Stimulated activated CD4-positive, alpha-beta T cell treated with anti-CD3 and anti-CD28 coated beads, TNF-alpha, amount 100 ng/mL, for 24 hours (primary cell): ENCODE data around the gene GRM2.

Experiments
- DNase-seq, 3 experiments: peaks; one replicate each; pipeline ENCODE4 v3.0.0-alpha.2; 2020; ENCODE audit warnings: low read depth in 3 of 3

Gene GRM2

DNA sequence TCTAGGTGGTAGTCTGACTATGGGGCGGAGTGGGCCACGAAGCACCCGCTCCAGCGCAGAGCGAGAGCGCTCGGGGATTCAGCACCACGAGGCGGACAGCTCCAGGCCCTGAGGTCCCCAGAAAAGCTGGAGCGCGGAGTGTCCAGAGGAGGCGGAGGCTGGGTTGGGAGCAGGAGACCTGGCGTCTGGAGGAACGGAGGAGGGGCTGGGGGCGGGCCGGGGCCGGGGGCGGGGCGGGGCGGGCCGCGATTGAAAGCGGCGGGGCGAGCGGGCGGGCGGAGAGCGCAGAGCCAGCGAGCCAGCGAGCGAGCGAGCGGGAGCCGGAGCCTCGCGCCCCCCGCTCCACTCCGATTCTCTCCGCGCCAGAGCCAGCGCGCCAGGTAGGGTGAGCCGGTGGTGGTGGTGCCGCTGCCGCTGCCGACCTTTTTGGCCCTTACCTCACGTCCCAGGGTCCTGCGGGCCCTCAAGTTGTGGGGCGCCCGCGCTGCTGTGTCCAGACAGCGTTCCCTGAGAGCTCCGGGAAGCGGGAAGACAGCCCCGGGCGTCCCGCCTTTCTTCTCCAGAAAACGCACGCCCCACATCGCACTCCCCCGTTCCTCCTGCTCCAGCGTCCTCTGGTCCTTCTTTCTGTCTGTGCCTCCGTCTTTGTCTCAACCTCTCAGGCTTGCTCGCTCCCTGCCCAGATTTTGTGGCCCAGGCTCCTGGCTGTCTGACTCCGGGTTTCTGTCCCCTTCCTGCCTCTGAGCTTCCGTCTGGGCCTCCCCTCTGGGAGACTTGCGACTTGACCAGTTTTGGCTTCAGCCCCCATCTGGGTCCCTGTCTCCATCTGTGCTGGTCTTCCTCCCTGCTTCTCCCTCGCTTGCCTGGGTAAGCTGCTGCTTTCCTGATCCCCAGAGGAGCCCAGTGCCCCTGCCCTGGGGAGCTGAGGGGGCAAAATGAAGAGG, at the start of gene GRM2:
Gene GRM2, plus strand, starts transcription at position 281 of the 944 bp plus-strand sequence. CDS start 1,916 bp downstream, outside the sequence.
- peak in 1 of 3 experiments; percentile 30 for DNase-seq

DNA sequence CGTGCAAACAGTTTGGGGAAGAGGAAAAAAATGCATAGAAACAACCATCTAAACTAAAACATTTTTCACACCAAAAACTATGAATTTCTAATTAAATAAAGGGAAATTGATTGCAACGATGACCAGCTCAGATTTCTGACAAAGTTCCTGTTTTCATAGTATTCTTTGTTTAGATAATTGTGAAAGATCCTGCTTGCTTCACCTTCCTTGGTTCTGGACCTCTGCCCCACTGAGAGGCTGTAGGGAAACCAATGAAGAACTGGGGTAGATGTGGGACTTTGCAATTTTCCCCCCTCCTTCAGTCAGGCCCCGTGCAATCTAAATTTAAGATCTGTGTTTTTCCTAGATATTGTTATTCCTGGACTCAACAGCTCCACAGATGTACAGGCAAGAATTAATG, 49.6 kb upstream of the GRM2 start:
- DNase-seq, result no peak

DNA sequence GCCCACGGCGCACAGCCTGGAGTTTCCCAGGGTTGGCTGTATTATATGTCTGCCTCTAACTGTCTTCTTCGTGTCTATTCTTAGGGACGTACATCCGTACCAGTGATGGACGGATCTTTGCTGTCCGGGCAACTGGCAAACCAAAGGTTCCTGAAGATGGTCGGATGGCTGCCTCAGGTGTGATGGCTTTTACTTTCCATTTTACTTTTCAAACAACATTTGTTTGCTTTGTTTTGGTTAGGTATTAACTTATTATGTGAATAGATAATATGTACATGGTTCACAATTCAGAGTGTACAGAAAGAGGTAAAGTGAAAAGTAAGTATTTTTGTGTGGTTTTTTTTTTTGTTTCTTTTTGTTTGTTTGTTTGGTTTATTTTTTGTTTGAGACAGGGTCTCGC, 46.9 kb upstream of the GRM2 start:
- DNase-seq, result no peak

DNA sequence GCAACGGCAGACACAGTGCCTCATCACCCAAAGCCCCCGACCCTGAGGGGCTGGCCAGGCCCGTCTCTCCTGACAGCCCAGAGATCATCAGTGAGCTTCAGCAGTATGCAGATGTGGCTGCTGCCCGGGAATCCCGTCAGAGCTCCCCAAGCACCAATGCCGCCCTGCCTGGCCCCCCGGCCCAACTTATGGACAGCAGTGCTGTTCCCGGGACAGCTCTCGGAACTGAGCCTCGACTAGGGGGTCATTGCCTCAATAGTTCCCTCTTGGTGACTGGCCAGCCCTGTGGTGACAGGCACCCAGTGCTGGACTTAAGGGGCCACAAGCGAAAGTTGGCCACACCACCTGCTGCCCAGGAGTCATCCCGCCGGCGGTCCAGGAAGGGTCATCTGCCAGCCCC, 44.4 kb upstream of the GRM2 start:
- no peak for DNase-seq

DNA sequence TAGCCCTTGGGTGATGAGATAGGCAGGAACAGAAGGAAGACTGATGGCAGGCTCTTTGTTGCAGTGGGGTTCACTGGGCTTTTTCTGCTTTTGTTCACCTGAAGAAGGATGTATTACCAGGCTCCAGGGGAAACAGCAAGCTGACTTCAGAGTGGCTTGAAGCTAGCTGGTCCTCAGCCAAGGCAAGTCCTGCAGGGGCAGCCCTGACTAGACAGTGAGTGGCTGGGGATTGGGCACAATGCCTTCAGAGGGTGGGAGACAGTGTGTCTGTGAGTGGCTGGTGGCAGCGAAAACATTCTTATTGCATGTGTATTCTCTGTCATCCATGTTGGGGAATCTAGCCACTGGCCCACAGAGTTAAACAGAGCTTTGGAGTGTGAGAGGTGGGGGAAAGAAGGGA, 38.1 kb upstream of the GRM2 start:
- no peak for DNase-seq

DNA sequence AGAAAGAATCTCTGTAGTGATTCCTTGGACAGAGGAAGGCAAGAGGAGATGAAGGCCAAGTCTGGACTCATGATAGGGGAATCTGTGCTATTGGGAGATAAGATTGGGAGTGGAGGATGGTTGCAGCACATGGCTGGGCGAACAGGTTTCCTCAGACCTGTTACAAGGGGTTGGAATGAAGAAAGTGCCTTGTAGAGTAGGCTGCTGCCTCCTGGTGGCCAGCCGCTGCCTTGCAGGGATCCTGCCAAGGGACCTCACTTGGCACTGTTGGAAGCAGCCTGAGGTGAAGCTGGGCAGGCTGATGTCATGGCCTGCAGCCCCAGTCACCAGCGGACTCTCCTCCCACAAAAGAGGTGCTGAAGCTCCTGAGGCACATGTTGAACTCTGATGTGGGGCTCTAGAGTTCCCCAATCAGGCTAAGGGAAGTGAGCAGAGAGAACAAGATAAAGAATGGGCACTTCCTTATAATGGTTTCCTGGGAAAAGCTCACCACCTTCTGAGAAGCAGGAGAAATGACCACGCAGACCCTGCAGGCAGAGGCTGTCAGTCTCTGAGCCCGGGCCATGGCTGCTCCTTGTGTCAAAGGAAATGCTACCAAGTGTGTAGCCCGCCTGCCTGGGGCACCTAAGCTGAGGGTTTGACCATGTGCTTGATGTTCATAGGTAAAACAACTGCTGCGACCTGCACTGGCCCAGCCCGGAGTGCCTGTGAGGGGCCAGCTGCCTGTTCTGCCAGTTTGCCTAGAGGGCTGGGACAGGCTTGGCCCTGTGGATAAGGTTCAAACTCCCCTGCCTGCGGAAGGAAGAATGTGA, 37.4 kb upstream of the GRM2 start:
- peak; percentile 63 to 86 (median 73) for DNase-seq

DNA sequence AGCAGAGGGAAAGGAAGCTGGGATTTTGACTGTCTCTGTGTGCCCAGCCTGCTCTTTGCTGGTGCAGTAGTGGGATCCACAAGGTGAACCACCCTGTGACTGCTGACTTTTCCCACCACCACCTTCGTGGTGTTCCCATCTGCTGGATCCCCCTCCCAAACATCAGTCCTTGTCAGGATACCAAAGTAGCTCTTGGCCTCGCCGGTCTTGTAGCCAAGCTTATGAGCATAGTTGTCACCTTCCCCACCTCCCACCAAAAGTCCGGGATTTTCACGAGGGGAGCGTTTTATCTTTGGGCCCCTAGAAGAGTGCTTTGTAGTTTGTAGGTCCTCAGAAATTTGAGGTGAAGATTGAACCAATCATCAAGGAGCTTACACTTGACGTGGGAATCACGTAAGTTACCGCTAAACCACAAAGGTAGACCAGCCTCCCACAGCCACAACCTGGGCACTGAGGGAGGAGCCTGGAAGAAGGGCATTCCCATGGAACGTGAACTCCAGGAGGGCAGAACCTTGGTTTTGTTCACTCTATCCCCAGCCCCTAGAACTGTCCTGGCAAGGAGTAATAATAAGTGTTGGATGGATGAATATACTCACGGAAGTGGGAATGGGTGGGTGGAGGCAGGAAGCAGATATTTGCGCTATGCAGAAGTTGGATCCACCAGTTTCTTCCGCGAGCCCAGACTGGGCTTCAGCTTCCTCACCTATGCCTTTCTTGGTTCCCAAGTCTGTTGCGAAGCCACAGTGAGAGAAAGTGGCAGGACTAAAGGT, 36.6 kb upstream of the GRM2 start:
- DNase-seq, result no peak

DNA sequence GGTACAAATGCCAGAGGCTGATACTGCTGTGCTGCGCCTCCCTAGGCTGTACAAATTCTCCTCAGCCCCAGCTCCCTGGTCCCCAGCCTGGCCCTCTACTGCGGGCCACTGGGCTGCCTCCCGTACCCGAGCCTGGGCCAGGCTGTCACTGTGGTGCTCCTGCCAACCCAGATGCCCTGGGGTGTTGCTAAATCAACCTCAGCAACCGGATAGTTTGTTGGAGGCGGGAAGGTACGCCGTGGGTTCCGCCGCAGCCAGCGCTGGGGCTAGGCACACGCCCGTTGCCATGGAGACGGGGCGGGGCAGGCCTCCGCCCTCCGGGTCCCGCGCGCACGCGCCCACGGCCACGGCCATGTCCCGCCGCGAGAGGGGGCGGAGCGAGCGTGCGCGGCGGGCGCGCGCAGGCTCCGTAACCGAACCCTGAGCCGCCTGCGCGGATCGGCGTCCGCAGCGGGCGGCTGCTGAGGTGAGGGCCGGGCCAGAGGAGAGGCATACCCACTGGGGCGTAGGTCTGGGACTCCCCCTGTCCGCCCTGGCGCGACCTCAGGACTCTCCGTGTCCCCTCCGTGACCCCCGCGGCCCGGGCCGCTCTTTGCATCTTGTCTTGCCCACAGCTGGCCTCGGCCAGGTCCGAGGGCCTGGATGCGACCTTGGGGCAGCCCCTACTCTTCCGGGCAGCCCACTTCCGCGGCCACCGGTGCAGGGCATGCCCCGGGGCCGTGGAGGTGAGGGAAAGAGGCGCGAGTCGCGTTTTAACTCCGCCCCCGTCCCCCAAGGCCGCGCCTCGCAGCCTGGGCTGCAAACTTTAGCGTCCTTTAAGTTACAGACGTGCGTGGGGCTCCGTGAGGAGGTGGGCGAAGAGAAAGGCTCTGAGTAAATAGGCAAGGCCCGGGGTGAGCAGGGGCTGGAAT, 35.8 kb upstream of the GRM2 start, which contains the start of gene TEX264:
Gene TEX264, plus strand, starts transcription at position 430 of the 911 bp plus-strand sequence. CDS start 3,053 bp downstream, outside the sequence.
- peak; percentile 78 to 91 (median 88) for DNase-seq

DNA sequence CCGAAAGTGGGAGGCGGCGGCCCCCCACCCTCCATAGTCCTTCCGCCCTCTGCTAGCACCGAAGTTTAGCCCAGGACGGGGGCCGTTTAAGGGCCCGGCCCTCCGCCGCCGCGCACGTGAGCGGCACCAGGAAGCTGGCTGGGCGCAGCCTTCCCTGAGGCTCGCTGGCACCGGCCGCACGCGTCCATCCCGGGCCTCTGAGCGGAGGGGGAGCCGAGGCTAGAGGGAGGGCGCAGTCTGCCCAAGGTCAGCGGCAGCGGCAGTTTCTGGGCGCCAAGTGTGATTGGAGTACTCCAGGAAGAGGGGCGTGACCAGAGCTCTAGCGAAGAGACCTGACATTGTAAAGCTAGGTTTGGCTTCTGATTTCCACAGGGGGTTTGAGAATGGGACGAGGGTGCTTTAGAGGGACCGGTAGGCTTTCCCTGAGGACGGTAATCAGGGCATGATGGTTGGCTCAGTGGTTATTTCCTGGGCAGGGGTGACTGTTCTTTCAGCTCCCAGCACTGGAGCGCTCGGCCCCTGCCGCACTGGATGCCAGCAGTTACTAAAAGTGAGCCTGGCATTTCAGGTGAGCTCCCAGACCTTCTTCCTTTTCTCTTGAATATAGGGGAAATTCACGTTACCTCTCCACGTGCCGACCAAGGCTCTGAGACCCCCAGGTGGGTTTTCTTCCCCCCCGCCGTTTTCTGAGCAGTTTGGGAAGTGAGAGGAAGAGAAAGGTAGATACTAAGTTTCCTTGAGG, 35.0 kb upstream of the GRM2 start:
- peak in 2 of 3 experiments; percentile 25 to 60 for DNase-seq

DNA sequence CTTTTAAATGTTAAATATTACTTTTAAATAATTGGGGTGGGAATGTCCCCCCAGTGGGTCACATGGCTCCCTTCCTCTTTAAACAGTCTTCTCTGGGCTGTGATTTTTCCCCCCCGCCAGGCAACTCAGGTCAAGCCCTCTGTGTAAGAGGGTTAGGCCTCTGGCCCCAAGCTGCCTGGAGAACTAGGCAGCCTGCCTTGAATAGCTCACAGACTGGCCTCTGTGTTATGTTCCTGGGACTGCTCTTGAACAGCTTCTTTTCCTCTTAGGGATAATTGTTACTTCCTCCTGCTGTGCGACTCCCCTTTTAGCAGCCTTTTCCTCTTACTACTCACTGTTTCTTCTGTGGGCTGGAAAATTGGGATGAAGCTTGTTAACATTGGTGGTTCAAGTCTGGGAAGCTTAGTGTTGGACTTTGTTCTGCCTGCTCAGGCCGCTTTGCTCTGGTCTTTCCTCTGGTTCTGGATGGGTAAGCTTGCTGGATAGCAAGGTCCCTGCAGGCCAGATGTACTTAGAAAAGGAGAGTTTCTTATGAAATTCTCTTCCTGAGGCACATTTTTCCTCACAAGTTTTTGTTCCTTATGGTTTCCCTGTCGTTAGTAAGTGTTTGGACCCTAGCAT, 33.6 kb upstream of the GRM2 start:
- no peak for DNase-seq

DNA sequence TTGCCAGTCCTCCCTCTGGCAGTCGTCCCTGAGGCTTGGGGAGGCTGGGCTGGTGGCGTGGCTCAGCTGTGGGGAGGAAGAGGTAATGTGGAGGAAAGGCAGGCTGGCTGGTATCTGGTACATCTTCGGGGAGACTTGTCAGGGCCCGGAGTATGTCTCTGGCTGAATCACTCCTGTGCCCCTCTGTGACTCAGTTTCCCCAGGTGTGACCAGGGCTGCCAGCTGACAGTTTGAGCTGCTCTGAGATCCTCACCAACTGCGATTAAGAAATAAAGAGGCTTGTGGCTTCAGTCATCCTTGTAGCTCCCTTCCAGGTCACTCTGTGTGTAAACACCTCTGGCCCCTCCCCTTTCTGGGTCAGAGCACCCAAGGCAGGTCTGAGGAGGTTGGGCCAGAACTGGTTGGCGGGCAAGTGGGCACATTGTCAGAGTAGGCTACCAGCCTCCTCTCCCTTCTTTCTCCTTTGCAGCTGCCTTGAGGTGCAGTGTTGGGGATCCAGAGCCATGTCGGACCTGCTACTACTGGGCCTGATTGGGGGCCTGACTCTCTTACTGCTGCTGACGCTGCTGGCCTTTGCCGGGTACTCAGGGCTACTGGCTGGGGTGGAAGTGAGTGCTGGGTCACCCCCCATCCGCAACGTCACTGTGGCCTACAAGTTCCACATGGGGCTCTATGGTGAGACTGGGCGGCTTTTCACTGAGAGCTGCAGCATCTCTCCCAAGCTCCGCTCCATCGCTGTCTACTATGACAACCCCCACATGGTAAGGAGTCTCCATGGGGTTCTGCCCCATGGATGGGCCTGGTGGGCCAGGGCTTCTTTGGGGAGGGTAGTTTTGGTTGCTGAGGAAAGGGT, 32.8 kb upstream of the GRM2 start:
- no peak for DNase-seq

DNA sequence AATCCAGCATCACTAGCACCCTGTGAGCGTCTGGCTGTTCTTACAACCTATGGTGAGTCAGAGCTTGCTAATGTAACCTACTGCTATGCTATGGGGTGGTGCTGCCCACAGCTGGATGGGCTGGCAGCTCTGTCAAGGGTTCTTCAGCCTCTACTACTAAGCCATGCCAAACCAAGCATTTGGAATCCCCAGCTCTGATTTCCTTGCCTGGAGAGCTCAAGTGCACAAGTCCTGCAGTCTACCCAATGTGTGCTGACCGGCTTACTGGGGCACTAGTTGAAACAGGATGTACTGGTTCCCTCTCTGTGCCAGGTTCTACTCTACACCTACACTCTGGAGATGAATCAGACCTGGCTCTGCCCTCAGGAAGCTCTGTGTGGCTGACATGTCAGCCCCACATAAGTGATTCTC, 31.7 kb upstream of the GRM2 start:
- no peak for DNase-seq

DNA sequence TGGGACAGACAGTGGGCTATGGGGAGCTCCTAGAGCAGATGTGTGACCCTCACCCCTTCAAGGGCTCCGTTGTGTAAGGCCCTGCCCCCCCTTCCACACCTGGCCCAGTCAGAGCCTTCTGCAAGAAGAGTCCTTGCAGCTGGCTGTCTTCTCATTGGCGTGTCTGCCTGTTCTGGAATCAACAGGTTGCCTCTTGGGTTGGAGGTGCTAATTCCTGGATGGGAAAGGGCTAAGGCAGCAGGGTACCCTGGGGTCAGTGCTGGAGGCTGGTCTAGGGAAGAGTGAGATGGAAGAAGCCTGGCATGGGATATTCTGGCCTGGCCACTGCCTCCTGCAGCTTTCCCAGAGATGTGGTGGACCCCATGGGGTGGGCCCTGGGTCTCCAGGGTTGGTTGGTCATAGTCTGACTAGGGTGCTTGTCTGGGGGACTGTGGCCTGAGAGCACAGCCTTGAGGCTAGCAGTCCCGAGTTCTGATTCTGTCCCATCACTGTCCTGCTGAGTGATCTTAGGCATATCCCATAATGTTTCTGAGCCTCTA, 30.7 kb upstream of the GRM2 start:
- no peak for DNase-seq

DNA sequence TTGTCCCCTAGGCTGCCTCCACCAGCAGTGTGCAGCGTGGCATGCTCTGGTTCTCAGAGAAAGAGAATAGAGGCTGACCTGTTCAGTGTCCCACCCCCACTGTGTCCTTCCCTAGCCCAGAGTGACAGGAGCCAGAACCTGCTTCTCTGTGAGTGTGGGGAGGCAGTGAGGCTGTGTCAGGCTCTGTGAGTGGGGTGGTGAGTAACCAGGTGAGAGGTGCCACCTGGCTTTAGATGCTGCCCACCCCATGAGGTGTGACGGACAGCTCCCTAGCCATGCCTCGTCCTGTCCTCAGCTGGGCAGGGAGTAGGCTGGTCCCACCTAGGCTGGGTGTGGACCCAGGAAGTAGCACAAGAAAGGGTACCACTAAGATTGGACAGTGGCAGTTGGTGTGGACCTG, 29.5 kb upstream of the GRM2 start:
- DNase-seq, result no peak

DNA sequence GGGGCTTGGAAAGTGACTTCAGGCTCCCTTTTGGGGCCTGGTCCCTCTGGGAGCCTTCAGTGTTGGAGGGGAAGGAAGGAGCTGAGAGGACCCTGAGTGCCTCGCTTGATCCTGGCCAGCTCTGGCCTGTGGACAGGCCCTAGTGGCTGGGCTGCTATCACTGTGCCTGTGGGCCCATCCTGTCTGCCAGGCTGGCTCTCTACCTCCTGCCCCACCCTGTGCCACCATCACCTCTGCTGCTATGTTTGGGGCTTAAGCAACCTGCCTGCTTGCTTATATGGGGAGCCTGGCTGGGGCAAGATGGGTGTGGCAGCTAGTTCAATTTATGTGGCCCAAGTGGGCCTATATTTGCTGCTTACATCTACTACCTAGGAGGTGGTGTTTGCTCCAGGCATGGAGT, 28.7 kb upstream of the GRM2 start:
- DNase-seq, result no peak

DNA sequence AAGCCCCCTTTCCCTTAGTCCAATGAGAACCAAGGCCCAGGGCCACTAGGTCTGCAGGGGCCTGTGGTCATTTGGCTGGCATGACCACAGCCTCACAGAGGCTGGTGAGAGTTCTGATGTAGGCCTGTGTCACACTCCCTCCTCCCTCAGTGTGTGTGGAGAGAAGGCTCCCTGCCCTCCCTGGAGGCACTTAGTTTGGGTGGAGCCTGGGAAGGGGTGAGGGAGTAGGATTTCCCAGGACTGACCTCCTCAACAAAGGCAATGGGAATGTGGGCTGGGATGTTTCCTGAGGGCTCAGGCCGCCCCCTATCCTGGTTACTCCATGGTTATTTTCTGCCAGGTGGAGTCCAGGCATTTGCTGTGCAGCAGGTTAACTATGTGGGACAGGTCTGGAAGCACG, 28.2 kb upstream of the GRM2 start:
- no peak for DNase-seq

DNA sequence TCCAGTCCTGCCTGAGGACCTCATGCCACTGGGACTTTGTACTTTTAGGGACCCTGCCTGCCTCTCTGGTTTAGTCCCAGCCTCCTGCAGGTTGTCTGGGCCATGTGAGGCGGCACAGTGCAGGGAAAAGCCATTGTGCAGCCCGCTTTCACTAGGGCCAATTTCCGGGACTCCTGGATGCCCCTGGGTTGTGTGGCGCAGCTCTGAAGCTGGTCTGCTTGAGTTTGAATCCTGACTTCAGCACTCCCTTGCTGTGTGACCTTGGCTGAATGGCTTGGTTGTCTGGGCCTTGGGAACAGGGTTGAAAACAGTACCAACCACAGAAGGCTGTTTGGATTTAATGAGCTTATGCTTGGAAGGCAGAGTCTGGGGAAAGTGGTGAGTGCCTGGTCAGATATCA, 27.6 kb upstream of the GRM2 start:
- DNase-seq, result no peak

DNA sequence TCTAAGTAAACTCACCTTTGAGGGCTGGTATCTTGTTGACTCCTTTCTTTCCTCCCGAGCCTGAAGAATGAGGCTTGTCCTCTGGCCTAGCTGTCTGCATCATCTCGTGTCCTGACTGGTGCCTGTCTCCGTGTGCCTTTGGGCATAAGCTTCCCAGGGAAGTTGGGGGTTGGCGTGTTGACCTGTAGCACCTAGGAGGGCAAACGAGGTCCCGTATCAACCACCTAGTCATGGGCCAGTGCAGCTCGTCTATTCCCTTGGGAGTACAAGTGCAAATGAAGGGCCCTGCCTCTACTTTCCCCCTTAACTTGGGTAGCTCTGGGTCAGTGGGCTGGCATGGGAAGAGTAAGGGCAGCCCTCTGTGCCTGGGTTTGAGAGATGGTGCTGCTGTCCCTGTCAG, 27.1 kb upstream of the GRM2 start:
- DNase-seq, result no peak
